ENCODE measurements around the gene CHAMP1. TPM values are rescaled to one million over a fixed set of nuclear protein-coding genes. Genes with fewer than 3 reads are reported as not detected.

The CHAMP1 gene
- total RNA-seq, 2 experiments from 2014 or later = 30.5 to 30.8 TPM

DNA sequence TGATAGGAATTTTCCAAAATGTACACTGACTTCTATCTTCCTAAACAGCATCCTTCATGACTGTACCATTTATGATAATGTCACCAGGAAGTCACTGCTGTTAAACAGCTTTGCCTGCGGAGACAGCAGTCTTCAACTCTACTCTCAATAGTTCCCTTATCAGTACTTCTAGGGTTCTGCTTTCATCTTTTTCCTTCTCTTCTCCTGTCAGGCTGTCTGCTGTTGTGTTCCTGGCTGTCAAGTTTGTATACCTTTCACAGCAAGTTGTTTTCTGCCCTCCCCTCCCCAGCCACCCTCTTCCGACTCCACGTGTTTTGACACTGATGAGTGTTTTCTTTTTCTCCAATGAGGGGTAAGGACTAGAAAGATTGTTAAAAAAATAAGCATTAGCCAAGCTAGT, 30.7 kb upstream of the CHAMP1 start:
- no peak overlapping the region for H3K27ac Mint-ChIP-seq
- H3K4me3 Mint-ChIP-seq = peak overlapping the region; percentile 61
- H3K9me3 Mint-ChIP-seq = no peaks in the 10 kb centered on the region
- POLR2A ChIA-PET = no interaction called here
- H3K27me3 Mint-ChIP-seq = no peaks in the 10 kb centered on the region
- ATAC-seq (ENCODE audit: low read depth) (no peak), DNase-seq (no peak)
- peaks cover 32% of the 10 kb centered on the region for H3K4me1 Mint-ChIP-seq
- H3K36me3 Mint-ChIP-seq = peaks cover 36% of the 10 kb centered on the region

DNA sequence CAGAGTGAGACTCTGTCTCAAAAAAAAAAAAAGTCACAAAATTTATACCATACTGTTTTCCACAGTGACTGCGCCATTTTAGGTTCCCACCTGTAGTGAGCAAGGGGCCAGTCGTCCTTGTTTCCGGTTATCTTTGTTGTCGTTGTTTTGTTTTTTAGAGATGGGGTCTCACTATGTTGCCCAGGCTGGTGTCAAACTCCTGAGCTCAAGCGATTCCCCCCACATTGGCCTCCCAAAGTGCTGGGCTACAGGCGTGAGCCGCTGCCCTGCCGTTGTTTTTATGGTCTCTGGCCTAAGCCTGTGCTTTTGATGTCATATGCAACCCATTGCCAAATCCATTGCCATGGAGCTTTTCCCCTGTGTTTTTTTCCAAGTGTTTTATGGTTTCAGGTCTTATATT, 29.6 kb upstream of the CHAMP1 start:
- H3K9me3 Mint-ChIP-seq = no peaks in the 10 kb centered on the region
- H3K4me3 Mint-ChIP-seq = peak overlapping the region; percentile 22
- peaks cover 40% of the 10 kb centered on the region for H3K36me3 Mint-ChIP-seq
- H3K27me3 Mint-ChIP-seq = no peaks in the 10 kb centered on the region
- POLR2A ChIA-PET = interaction anchor here (0.7 kb wide), 1 partner anchor 49 kb away, joined by 6 read pairs; no protein-coding TSS in a partner anchor
- H3K4me1 Mint-ChIP-seq = peaks cover 28% of the 10 kb centered on the region
- H3K27ac Mint-ChIP-seq = no peak overlapping the region
- no peak for ATAC-seq (ENCODE audit: low read depth)
- no peak for DNase-seq

DNA sequence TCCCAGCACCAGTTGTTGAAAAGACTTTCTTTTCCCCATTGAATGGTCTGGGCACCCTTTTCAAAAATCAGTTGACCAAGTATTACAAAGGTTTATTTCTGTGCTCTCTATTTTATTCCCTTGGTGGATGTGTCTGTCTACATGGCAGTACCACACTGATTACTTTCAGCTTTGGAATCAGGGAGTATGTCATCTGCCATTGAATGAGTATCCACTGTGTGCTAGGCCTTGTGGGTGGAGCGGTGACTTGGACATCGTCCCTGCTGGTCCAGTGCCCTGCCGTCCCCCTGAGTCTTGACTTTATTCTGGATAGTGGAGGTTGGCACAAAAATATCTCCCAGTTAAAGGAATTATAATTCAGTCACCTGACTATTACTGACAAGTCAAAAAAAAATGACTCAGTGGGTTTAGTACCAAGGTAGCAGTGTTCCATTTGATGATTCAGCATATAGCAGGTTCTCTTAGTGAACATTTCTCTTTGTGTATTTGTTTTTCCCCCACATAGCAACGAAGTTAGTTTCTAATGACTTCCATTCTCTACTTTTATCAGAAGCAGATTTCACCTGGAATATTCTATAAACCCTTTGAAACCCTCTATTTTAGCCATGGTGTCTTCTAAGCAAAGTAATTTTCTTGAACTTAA, 29.0 kb upstream of the CHAMP1 start:
- Mint-ChIP-seq H3K9me3 (no peaks in the 10 kb centered on the region), H3K27ac (no peak overlapping the region), H3K4me3 (no peak overlapping the region), H3K4me1 (peaks cover 23% of the 10 kb centered on the region), H3K27me3 (no peaks in the 10 kb centered on the region), H3K36me3 (peaks cover 41% of the 10 kb centered on the region)
- no peak for ATAC-seq (ENCODE audit: low read depth)
- DNase-seq = no peak
- POLR2A ChIA-PET = interaction anchor here (0.7 kb wide), 1 partner anchor 49 kb away, joined by 6 read pairs; no protein-coding TSS in a partner anchor

DNA sequence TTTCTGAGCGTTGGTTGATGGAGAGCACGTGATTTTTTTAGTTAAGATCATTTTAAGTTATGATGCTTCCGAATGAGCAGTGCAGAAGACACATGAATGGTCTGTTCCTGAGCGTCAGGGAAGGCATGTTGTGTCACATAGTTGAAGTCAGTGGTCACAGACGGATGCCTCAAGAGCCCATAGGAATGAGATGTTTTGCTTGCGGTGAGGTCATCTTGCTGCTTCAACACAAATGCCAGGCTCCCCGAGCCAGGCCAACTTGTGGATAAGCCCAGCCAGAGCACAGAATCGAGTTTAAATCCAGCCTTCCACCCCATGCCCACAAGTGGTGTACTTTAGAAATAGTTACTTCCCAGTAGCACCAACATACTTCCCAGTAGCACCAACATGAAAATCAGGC, 27.5 kb upstream of the CHAMP1 start:
- Mint-ChIP-seq H3K36me3 (peaks cover 44% of the 10 kb centered on the region), H3K4me1 (peaks cover 19% of the 10 kb centered on the region), H3K27me3 (no peaks in the 10 kb centered on the region), H3K27ac (no peak overlapping the region), H3K9me3 (no peaks in the 10 kb centered on the region), H3K4me3 (no peak overlapping the region)
- no peak for DNase-seq
- no peak for ATAC-seq (ENCODE audit: low read depth)
- POLR2A ChIA-PET = no interaction called here

GRCh38 chr13:114288157-114288591, 26.1 kb upstream of the CHAMP1 start:
- POLR2A ChIA-PET = no interaction called here
- no peak for ATAC-seq (ENCODE audit: low read depth)
- H3K4me1 Mint-ChIP-seq = peaks cover 15% of the 10 kb centered on the region
- peak overlapping the region; percentile 11 for H3K27ac Mint-ChIP-seq
- no peak overlapping the region for H3K4me3 Mint-ChIP-seq
- peaks cover 47% of the 10 kb centered on the region for H3K36me3 Mint-ChIP-seq
- H3K27me3 Mint-ChIP-seq = no peaks in the 10 kb centered on the region
- no peak for DNase-seq
- H3K9me3 Mint-ChIP-seq = no peaks in the 10 kb centered on the region

DNA sequence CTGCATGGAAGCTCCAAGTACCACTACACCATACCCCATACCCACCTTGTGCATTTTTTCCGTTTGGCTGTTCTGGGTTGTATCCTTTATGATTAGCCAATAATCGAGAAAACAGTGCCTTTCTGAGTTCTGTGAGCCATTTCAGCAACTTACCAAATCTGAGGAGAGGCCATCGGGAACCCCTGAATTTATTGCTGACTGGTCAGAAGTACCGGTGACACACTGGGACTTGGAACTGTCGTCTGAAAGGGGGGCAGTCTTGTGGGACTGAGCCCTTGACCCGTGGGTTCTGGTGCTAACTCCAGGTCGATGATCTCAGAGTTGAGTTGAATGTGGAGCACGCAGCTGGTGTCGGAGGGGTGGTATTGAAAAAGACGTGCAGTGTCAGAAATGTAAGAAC, 17.9 kb upstream of the CHAMP1 start:
- Mint-ChIP-seq H3K4me3 (no peak overlapping the region), H3K36me3 (peaks cover 13% of the 10 kb centered on the region), H3K27me3 (no peaks in the 10 kb centered on the region), H3K4me1 (peaks cover 3% of the 10 kb centered on the region), H3K27ac (no peak overlapping the region), H3K9me3 (no peaks in the 10 kb centered on the region)
- ATAC-seq (ENCODE audit: low read depth) (no peak), DNase-seq (no peak)
- POLR2A ChIA-PET = no interaction called here

- Mint-ChIP-seq H3K9me3 (no peaks in the 10 kb centered on the region), H3K4me3 (no peak overlapping the region), H3K27ac (no peak overlapping the region), H3K4me1 (peaks cover 2% of the 10 kb centered on the region), H3K27me3 (no peaks in the 10 kb centered on the region), H3K36me3 (peaks cover 16% of the 10 kb centered on the region)
- POLR2A ChIA-PET = no interaction called here
- ATAC-seq (ENCODE audit: low read depth) (no peak), DNase-seq (no peak)
Measured at GRCh38 chr13:114296902-114297301, 17.4 kb upstream of the CHAMP1 start.

DNA sequence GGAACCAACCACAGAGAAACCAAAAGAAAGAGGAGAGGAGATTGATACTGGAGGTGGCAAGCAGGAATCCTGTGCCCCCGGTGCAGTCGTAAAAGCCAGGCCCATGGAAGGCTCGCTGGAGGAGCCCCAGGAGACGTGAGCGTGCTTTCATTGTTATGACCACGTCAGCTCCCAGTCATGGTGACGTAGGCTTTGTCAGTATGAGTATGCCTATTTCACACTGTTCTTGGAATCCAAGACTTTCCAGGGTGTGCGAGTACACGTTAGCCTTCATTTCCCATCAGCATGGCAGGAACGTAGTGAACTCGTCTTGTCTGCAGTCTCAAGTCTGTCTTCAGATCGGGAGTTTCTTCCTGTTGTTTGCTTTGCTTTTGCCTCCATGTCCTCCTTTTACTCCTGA, 15.4 kb upstream of the CHAMP1 start:
- POLR2A ChIA-PET = no interaction called here
- peaks cover 1% of the 10 kb centered on the region for H3K4me1 Mint-ChIP-seq
- no peak for ATAC-seq (ENCODE audit: low read depth)
- no peak overlapping the region for H3K27ac Mint-ChIP-seq
- no peaks in the 10 kb centered on the region for H3K9me3 Mint-ChIP-seq
- H3K4me3 Mint-ChIP-seq = no peak overlapping the region
- H3K36me3 Mint-ChIP-seq = peaks cover 15% of the 10 kb centered on the region
- no peak for DNase-seq
- no peaks in the 10 kb centered on the region for H3K27me3 Mint-ChIP-seq

DNA sequence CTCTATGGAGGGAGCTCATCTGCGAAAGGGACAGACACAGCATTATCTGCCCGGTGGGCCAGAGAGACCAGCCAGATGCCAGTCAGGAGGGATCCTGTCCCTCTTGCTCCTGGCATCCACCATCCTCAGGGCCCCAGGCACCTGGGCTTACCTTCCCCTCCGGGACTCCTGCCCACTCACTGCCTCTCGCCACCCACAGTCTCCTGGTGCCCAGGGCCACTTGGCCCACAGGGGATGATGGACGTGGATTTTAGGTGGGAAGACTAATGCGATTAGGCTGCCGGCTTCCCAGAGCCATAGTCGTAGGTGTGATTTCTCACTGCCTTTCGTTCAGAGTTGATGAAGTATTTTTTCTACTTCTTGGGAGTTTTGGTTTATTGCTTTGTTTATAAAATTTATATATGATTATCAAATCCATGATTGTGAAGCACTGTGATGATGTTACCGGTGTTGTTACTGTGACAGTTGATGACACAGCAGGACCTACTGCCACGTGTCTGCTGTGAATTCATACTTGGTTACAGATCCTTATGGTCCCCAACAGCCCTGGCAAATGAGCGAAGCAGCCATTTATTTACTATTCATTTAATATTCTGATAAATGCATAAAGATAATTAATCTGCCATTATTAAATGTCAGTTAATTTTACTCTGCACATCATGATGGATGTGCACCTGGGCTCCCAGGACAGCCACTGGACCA, 14.5 kb upstream of the CHAMP1 start:
- no peak overlapping the region for H3K4me3 Mint-ChIP-seq
- H3K27me3 Mint-ChIP-seq = no peaks in the 10 kb centered on the region
- DNase-seq (no peak), ATAC-seq (ENCODE audit: low read depth) (no peak)
- POLR2A ChIA-PET = no interaction called here
- H3K27ac Mint-ChIP-seq = no peak overlapping the region
- H3K36me3 Mint-ChIP-seq = peaks cover 13% of the 10 kb centered on the region
- peaks cover 1% of the 10 kb centered on the region for H3K4me1 Mint-ChIP-seq
- H3K9me3 Mint-ChIP-seq = no peaks in the 10 kb centered on the region

GRCh38 chr13:114303700-114304327, 10.5 kb upstream of the CHAMP1 start:
- POLR2A ChIA-PET = no interaction called here
- peaks cover 1% of the 10 kb centered on the region for H3K4me1 Mint-ChIP-seq
- H3K36me3 Mint-ChIP-seq = peaks cover 17% of the 10 kb centered on the region
- ATAC-seq (ENCODE audit: low read depth) = no peak
- H3K9me3 Mint-ChIP-seq = no peaks in the 10 kb centered on the region
- no peak overlapping the region for H3K27ac Mint-ChIP-seq
- no peaks in the 10 kb centered on the region for H3K27me3 Mint-ChIP-seq
- H3K4me3 Mint-ChIP-seq = no peak overlapping the region
- DNase-seq = no peak

DNA sequence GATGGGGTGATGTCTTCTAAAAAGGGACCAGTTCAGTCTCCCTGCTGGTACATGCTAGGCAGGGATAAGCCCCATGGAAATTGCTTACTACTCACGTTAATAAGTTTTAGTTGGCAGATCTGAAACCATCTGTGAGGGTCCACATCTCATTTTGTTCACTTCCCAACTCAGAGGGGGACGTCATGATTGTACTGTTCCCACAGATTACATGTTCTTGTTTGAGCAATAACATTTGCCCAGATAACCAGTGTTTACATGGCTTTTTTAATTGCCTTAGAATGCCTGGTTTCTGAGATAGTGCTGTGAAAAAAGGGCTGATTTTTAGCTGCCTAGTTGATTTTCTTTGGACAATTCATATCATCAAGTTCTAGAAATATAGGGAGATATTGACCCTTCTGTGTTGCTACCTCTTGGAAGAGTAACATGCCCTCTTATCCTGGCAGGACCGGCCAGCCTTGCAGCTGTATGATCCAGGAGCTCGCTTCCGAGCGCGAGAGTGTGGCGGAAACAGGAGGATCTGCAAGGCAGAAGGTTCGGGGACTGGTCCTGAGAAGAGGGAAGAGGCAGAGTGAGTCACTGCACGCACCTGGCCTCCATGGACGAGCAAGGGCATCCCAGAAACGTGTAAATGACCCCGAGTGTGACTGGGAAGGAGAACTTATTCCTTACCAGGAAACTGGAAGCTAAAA, 9.8 kb upstream of the CHAMP1 start:
- Mint-ChIP-seq H3K27me3 (no peaks in the 10 kb centered on the region), H3K4me1 (peaks cover 1% of the 10 kb centered on the region), H3K4me3 (no peak overlapping the region), H3K36me3 (peaks cover 17% of the 10 kb centered on the region), H3K9me3 (no peaks in the 10 kb centered on the region), H3K27ac (no peak overlapping the region)
- POLR2A ChIA-PET = no interaction called here
- ATAC-seq (ENCODE audit: low read depth) (no peak), DNase-seq (no peak)

DNA sequence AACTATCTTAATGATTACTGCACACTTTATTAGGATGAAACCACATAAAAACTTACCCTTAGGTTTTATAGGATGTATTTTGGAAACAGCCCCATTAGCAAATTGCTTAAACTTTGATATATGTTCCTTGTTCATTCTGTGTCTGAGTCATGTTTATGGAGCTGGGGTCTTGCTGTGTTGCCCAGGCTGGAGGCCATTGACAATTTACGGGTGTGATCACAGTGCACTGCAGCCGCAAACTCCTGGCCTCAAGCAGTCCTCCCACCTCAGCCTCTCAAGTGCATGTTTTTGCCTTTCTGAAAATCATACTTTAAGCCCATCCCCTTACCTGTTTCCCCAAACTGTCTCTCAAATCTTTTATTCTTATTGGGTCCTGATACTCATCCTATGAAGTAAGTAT, 5.2 kb upstream of the CHAMP1 start:
- Mint-ChIP-seq H3K27me3 (peaks cover 5% of the 10 kb centered on the region), H3K4me3 (no peak overlapping the region), H3K27ac (no peak overlapping the region), H3K36me3 (peaks cover 7% of the 10 kb centered on the region), H3K4me1 (peaks cover 11% of the 10 kb centered on the region), H3K9me3 (no peaks in the 10 kb centered on the region)
- no peak for ATAC-seq (ENCODE audit: low read depth)
- POLR2A ChIA-PET = no interaction called here
- DNase-seq = no peak

GRCh38 chr13:114309806-114310410, 4.4 kb upstream of the CHAMP1 start:
- POLR2A ChIA-PET = no interaction called here
- DNase-seq = no peak
- H3K27me3 Mint-ChIP-seq = peaks cover 5% of the 10 kb centered on the region
- H3K9me3 Mint-ChIP-seq = no peaks in the 10 kb centered on the region
- H3K36me3 Mint-ChIP-seq = peaks cover 7% of the 10 kb centered on the region
- H3K4me1 Mint-ChIP-seq = peaks cover 12% of the 10 kb centered on the region
- no peak for ATAC-seq (ENCODE audit: low read depth)
- H3K27ac Mint-ChIP-seq = no peak overlapping the region
- H3K4me3 Mint-ChIP-seq = no peak overlapping the region
